ENCODE measurements around the gene AGPAT4.

- TF ChIP-seq SMC3 (IDR thresholded peaks at IDR 0.05; ENCODE audit: low read depth, low read length): no peak
- TF ChIP-seq CTCF (conservative IDR thresholded peaks at IDR 0.05; ENCODE audit: low read depth, low read length): no peak
- TF ChIP-seq MAZ (IDR thresholded peaks at IDR 0.05; ENCODE audit: borderline replicate concordance, low read depth, low read length): no peak
- no peak for TF ChIP-seq POLR2A (IDR thresholded peaks at IDR 0.05; ENCODE audit: low read depth, low read length)
- no peak for TF ChIP-seq BHLHE40 (IDR thresholded peaks at IDR 0.05; ENCODE audit: low read depth, low read length)
- no peak for TF ChIP-seq RCOR1 (IDR thresholded peaks at IDR 0.05; ENCODE audit: insufficient replicate concordance, low read length)
- TF ChIP-seq USF2 (IDR thresholded peaks at IDR 0.05; ENCODE audit: low read depth, low read length): no peak
- TF ChIP-seq RAD21 (IDR thresholded peaks at IDR 0.05; ENCODE audit: low read length): no peak
- TF ChIP-seq CHD1 (IDR thresholded peaks at IDR 0.05; ENCODE audit: low read depth, low read length): no peak
- TF ChIP-seq MXI1 (IDR thresholded peaks at IDR 0.05; ENCODE audit: borderline replicate concordance, low read depth, low read length): no peak
- no peak for TF ChIP-seq RFX5 (IDR thresholded peaks at IDR 0.05; ENCODE audit: low read depth, low read length)
- TF ChIP-seq MAFK (IDR thresholded peaks at IDR 0.05; ENCODE audit: low read depth, low read length): no peak
- TF ChIP-seq NFE2L2 (IDR thresholded peaks at IDR 0.05; ENCODE audit: low read depth, low read length): no peak
Observed at GRCh38 chr6:161198783-161199460, 74.9 kb downstream of the AGPAT4 start.
